Keratinocyte (primary cell): ENCODE results near the gene RASSF9. TPM values are rescaled to one million over a fixed set of nuclear protein-coding genes. Genes with fewer than 3 reads are reported as not detected.
A peak's percentile ranks its signal among the peaks of the same experiment; 100 is the strongest.

Experiments used
- DNase-seq: peaks from one replicate; pipeline ENCODE4 v3.0.0-alpha.2; 2011; ENCODE audit warnings: low read depth, missing footprints, low spot score
- FAIRE-seq: peaks from 2 replicates; lab custom pipeline; 2011; peaks lifted over from hg19 to GRCh38; lab: Jason Lieb, UNC
- H2AFZ ChIP-seq: 2 replicates; pipeline ENCODE4 v1.6.0; 2012; ENCODE audit warnings: low read length, control low read depth, inconsistent platforms; ENCODE audit not compliant: control insufficient read depth
- H3K27ac ChIP-seq: 2 replicates; pipeline ENCODE4 v1.5.1; 2011; ENCODE audit warnings: low read length; ENCODE audit not compliant: control insufficient read depth, insufficient read depth
- H3K27me3 ChIP-seq: 3 replicates; pipeline ENCODE4 v1.6.0; 2011; ENCODE audit warnings: low read length; ENCODE audit not compliant: control insufficient read depth, insufficient read depth; ENCODE audit errors: extremely low read depth
- H3K36me3 ChIP-seq, 2 experiments: 2 replicates in 1 of 2; 3 replicates in 1 of 2; pipeline ENCODE4 v1.5.1; 2011; ENCODE audit warnings: low read length in 2 of 2, mild to moderate bottlenecking in 1 of 2; ENCODE audit not compliant: control insufficient read depth in 2 of 2, insufficient read depth in 2 of 2; ENCODE audit errors: extremely low read depth in 1 of 2
- H3K4me1 ChIP-seq: 3 replicates; pipeline ENCODE4 v1.5.1; 2011; ENCODE audit warnings: low read length; ENCODE audit not compliant: control insufficient read depth, insufficient read depth; ENCODE audit errors: extremely low read depth
- H3K4me2 ChIP-seq: 3 replicates; pipeline ENCODE4 v1.6.0; 2011; ENCODE audit warnings: low read depth, low read length; ENCODE audit not compliant: control insufficient read depth, insufficient read depth; ENCODE audit errors: extremely low read depth
- H3K4me3 ChIP-seq, 3 experiments: fragments of 200-600 bp in 1 of 3; sonication (generic) in 1 of 3; 2 replicates in 2 of 3; 3 replicates in 1 of 3; pipeline ENCODE4 v1.5.1; 2011 to 2016; ENCODE audit warnings: low read length in 3 of 3, mild to moderate bottlenecking in 3 of 3, control low read depth in 2 of 3, inconsistent platforms in 1 of 3, low read depth in 1 of 3, mixed read lengths in 1 of 3, mixed run types in 1 of 3, moderate library complexity in 1 of 3; ENCODE audit not compliant: control insufficient read depth in 2 of 3, insufficient read depth in 2 of 3; ENCODE audit errors: extremely low read depth in 1 of 3
- H3K79me2 ChIP-seq: 2 replicates; pipeline ENCODE4 v1.6.0; 2012; ENCODE audit warnings: low read length; ENCODE audit not compliant: control insufficient read depth, insufficient read depth
- H3K9ac ChIP-seq: 3 replicates; pipeline ENCODE4 v1.6.0; 2011; ENCODE audit warnings: low read length; ENCODE audit not compliant: control insufficient read depth, insufficient read depth; ENCODE audit errors: extremely low read depth
- H3K9me1 ChIP-seq: 3 replicates; pipeline ENCODE4 v1.6.0; 2011; ENCODE audit warnings: low read length; ENCODE audit not compliant: control insufficient read depth, insufficient read depth; ENCODE audit errors: extremely low read depth
- H3K9me3 ChIP-seq: 2 replicates; pipeline ENCODE4 v1.5.1; 2012; ENCODE audit warnings: low read depth, low read length; ENCODE audit not compliant: control insufficient read depth
- H4K20me1 ChIP-seq: 3 replicates; pipeline ENCODE4 v1.6.0; 2011; ENCODE audit warnings: low read length; ENCODE audit not compliant: control insufficient read depth, insufficient read depth; ENCODE audit errors: extremely low read depth
- CTCF ChIP-seq, 3 experiments: IDR thresholded peaks in 1 of 3; conservative IDR thresholded peaks in 1 of 3; optimal IDR thresholded peaks in 1 of 3; 2 replicates in 2 of 3; 3 replicates in 1 of 3; pipeline versions ENCODE3 to v1.5.1; 2011; ENCODE audit warnings: low read length in 3 of 3, mild to moderate bottlenecking in 3 of 3, moderate library complexity in 2 of 3, control low read depth in 1 of 3, inconsistent platforms in 1 of 3; ENCODE audit not compliant: insufficient read depth in 2 of 3; ENCODE audit errors: extremely low read depth in 1 of 3
- EZH2 ChIP-seq: IDR thresholded peaks from one replicate; pipeline ENCODE4 v1.6.1; 2012; ENCODE audit warnings: inconsistent platforms, mild to moderate bottlenecking, low read length, moderate library complexity
- dilution Hi-C: fragments of 300-500 bp; cut with MboI; formaldehyde crosslinking; loops from one replicate; pipeline ENCODE4 v1.7.0; 2020; ENCODE audit warnings: low sequenced_read_pairs; ENCODE audit not compliant: extremely low pct_ligation_motif_present
- polyA plus RNA-seq, 5 experiments: library from polyadenylated mRNA; depleted of rRNA in 3 of 5; stranded (reverse) in 3 of 5; stranded (forward) in 1 of 5; unstranded in 1 of 5; fragments of >200 nt; gene quantifications; 1 replicate in 1 of 5; 2 replicates in 3 of 5; 3 replicates in 1 of 5; pipeline versions ENCODE4 v1.2.1 to v1.2.3, GENCODE V29; 2011 to 2012; ENCODE audit warnings: missing spikeins in 2 of 5, low read depth in 1 of 5, low replicate concordance in 1 of 5

Gene RASSF9
- polyA plus RNA-seq, 1 donor (not counting 4 experiments of a cell fraction or from before 2014, with no cell fraction given), result 4.2 TPM

- Histone ChIP-seq H3K4me3 (no peak overlapping the region), H4K20me1 (no peaks in the 10 kb centered on the region), H3K36me3 (no peaks in the 10 kb centered on the region), H3K9me1 (no peaks in the 10 kb centered on the region), H3K27ac (no peak overlapping the region), H2AFZ (no peak overlapping the region), H3K9me3 (no peaks in the 10 kb centered on the region), H3K9ac (no peak overlapping the region), H3K4me2 (peak overlapping the region; percentile 29), H3K4me1 (peaks cover 54% of the 10 kb centered on the region), H3K79me2 (peaks cover 4% of the 10 kb centered on the region), H3K27me3 (no peaks in the 10 kb centered on the region)
- FAIRE-seq, result no peak
- TF ChIP-seq CTCF (optimal IDR thresholded peaks at IDR 0.05 in 1 of 3, IDR thresholded peaks at IDR 0.05 in 1 of 3, conservative IDR thresholded peaks at IDR 0.05 in 1 of 3; ENCODE audit: extremely low read depth in 1 of 3, insufficient read depth in 2 of 3, low read length in 3 of 3) (no peak), EZH2 (no peak)
- dilution Hi-C loops, result no loop called here
- DNase-seq, result no peak
Measured at GRCh38 chr12:85828576-85828975, 7.6 kb downstream of the RASSF9 start.

GRCh38 chr12:85825746-85826145 lies 10.5 kb downstream of the RASSF9 start:
- Histone ChIP-seq H3K79me2 (peaks cover 3% of the 10 kb centered on the region), H3K4me1 (peaks cover 38% of the 10 kb centered on the region), H3K27me3 (no peaks in the 10 kb centered on the region), H3K4me2 (no peak overlapping the region), H2AFZ (no peak overlapping the region), H4K20me1 (no peaks in the 10 kb centered on the region), H3K9me1 (no peaks in the 10 kb centered on the region), H3K4me3 (no peak overlapping the region), H3K9ac (no peak overlapping the region), H3K36me3 (no peaks in the 10 kb centered on the region), H3K9me3 (no peaks in the 10 kb centered on the region), H3K27ac (peak overlapping the region; percentile 15)
- DNase-seq, result no peak
- dilution Hi-C loops, result no loop called here
- no peak for TF ChIP-seq CTCF (optimal IDR thresholded peaks at IDR 0.05 in 1 of 3, IDR thresholded peaks at IDR 0.05 in 1 of 3, conservative IDR thresholded peaks at IDR 0.05 in 1 of 3; ENCODE audit: extremely low read depth in 1 of 3, insufficient read depth in 2 of 3, low read length in 3 of 3)
- TF ChIP-seq EZH2, result no peak
- peak; percentile 80 for FAIRE-seq
